ENCODE data around the gene FAM72D.
"Not testable (repeated sequence)": the region's sequence is repeated elsewhere in the genome, so short reads cannot be mapped to it uniquely, and the experiment has no call there.

Gene FAM72D

DNA sequence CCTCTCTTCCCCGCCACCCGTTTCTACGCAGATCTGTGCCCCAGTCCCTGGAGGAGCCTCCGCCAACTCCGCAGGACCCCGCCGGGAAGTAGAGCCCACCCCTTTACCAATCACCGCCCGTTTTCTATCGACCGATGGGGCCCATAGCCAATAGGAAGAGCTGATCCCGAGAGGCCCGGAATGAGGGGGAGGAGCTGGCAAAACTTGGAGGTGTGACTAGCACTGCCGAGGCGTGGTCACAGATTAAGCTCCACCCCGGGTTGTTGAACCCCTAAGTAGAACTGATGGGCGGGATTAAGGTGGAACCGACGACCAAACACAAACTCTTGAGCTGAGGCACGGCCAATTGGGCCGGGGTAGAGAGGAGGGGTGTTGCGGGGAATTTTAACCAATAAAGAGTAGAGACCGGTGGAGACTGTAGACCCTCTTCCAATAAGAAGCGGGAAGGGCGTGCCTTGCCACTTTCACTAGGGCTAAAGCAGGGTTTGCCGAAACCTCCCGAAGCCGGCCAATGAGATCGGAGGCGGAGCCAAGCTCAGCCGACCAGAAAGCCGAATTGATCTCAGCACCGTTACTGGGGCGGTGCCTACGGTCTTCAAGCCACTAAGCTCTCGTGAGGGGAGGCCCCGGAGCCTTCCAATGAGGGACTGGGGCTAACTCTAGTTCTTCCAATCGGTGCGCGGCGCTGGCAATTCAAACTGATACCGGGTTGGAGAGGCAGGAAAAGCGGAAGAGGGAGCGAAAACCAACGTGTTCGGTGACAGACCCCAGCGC, at the start of gene FAM72D, which contains the start of gene SRGAP2B:
TSS of gene FAM72D (plus strand) at position 691 of the 774 bp plus-strand sequence. CDS start 874 bp downstream, outside the sequence.
TSS of gene SRGAP2B (minus strand) at position 45 of the 774 bp plus-strand sequence. CDS start 2,427 bp downstream, outside the sequence.
- not testable (repeated sequence) for DNase-seq

DNA sequence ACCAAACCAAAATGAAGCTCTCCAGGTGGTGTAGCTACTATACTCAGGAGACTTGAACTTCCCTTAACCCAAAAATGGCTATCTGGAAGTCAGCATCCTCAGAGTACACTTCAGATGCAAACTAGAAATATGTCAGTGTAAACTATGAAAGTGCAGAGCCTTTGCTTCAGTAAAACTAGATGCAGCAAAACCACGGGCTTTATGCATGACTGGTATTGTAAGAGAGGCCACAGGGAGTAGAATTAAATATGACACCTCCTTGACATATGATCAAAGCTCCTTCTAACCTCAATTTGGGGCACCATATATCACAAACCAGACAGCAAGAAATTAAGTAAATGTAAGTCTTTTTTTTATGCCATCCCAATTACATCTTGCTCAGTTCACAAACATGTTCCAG, 48.2 kb upstream of the FAM72D start:
- not testable (repeated sequence) for DNase-seq

DNA sequence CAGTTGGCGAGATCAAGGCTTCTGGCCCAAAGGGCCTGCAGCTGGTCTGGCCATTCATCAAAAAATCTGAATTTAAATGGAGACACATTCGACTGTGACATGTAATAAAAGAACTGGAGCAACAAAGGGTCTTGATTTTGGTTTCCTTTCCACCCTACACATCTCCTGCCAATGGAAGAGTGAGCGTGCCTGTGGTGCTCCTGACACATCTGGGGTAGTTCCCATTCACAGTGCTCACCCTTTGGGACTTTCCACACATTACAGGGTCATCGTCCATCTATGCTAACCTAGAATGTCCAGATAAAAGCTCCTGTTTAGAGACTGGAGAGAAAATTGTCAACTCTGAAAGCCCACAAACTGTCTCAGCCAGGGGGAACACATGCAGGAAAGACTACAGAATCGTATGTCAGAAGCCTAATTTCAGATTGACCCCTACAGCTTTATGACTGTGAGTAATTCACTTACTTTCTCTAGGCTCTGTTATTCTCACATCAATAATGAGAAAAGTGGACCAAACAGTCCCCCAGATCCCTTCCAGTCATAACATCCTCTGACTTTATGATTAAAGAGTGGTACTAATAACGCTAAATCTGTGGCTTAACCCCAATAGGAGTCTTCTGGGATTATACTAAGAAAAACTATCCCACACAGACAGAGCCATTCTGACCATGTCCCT, 47.5 kb upstream of the FAM72D start:
- not testable (repeated sequence) for DNase-seq

DNA sequence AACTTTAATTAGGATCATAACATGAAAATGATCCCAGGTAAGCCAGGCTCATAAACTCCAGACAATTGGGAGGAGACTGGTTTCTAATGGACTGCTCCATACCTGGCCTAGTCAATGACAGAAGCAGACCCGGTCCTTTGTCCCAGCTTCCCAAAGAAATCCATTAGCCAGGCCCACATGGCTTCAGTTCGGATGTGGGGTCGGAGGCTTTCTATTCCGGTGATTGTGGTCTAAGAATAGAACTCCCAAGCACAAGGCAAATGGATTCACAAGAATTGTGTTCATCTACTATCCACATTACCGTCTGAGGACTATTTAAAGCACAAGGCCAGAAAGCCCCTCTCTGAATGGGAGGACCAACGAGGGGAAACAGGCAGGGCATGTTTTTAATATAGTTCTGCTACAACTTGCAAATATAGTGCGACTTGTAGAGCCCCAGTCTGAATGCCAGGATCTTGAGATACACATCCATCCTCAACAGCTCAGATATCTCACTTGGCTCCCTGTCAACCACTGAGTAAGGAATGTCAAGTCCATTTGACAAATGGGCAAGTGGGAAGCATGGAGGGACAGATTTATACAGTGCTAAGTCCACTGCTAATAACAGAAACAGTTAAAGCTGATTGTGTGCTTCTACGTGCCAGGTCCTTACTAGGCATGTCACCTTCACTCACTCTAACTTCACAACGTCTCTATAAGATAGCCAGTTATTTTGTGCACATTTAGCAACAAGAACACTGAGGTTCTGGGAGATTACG, 43.6 kb upstream of the FAM72D start:
- not testable (repeated sequence) for DNase-seq

DNA sequence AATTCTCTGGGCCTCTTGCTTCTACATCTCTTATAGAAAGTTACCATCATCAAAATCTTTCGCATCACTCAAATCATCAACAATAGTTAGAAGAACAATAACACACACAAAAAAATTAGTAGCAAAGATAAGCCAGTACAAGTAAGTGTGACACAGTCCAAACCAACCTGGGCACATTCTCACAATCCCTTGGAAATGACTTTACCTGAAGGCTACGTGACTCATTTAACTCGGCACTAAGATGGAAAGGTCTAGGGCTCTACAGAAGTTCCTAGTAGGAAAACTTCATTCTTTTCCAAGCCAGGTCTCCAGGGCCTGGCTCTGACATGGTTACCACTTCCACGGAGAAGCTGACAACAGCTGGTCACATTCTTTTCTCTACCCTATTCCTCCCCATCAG, 42.3 kb upstream of the FAM72D start:
- DNase-seq, result not testable (repeated sequence)

DNA sequence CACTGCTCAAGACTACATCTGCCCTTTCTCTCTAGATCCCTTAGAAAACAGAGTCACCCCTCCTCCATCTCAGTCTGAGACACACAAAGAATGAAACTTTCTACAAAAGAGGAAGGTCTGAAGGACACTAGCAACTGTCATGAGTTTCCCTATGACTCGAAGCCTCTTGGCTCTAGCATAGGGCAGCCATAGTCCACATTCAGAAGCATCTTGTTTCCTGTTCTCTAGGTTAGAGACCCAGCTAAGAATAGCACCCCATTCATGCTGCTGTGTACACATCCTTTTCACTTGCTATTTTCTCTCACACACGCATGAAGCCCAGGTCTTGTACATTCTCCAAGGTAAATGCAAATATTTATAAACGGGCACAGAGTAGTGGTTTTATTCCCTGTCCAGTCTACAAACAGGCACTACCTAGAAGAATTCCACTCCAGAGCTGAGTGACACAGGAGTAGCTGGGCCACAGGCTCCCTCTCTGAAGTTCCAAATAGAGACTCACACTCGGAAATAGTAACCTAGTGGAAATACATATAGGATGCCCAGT, 40.5 kb upstream of the FAM72D start:
- not testable (repeated sequence) for DNase-seq

DNA sequence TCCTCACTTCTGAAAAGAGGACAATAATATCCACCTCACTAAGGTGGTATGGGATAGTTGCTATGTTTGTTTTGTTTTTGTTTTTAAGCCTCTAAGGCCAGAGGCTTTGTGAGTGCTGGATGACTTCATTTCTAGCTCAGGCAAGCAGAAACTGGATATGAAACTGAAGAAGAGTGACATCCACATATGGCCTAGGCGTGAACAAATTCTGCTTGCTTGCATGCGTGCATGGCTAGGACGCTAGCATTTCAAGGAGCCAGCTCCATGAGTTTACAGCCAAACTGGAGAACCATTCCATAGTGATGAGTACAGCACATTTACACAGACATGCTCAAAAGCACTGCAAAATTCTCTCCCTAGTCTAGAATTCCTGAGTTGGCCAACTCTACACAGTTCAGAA, 37.6 kb upstream of the FAM72D start:
- not testable (repeated sequence) for DNase-seq

DNA sequence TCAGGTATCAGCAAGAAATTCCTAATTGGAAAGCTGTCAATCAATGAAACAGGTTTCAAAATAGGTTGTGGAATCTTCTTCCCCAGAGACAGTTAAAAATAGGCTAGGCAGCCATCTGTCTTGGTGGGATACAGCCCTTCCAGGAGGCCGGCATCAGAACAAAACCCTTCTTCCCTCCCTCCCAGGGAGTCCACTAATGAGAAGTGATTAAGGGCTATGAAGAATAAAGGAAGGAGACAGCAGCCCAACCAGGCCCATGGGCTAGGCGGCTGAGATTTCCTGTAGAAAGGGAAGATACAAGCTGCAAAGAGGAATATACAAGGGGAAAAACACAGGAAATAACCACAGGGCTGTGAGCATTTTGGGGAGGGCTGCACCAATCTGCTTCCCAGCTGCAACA, 32.5 kb upstream of the FAM72D start:
- not testable (repeated sequence) for DNase-seq

DNA sequence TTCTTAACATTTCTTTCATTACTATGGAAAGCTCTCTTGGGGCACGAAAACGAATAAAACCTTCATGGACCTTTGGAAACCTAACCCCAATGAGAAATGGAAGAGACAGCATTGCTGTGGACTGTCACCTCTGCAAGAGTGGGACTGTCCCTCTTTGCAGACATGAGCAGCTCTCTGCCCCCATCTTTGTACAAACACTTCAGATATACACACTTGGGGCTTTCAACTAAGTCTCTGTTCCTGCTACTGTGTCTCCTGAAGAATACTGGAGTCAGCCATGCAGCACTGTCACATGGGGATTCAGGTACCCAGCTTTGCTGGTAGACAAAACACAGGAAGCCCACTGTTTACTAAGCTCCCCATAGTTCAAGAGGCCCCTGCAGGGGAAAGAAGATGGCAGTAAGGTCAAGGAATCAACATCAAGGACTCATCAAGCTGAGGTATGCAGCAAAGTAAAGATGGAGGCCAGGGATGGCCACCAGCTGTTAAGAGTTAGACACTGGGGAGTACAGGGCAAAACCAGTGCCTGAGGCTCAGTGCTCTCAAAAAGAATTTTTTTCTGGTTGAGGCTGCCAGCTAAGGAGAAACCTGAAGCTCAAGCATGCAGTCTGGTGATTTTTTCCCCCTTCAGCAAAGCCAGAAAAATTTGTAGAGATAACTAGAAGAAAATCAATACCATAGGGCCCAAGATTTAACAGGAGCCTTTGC, 31.7 kb upstream of the FAM72D start:
- not testable (repeated sequence) for DNase-seq

DNA sequence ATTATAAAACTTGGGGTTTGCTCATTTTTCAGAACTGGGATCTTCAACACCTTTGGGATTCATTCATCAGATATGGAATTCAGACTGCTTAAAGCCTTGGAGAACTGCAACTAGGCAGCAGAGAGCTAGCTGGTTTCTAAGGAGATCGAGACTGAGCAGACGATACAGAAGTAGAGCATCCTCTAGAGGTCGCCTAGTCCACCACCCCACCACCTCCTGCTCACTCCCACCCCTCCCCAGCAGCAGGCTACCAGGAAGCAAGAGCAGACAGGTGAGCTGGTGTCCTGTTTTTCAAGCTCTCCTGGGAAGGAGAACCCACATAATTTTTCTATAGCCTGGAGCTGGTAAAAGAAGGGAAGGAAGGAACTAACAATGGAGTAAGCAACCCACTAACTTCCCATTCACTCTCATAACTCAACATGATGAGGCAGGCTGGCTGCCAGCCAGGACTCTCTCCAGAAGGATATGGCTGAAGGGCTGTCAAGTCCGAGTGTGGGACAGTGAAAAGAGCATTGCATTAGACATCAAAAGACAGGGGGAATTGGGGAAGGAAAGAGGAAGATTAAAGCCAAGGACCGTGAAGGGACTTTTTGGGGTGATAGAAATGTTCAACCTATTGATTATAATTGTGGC, 30.5 kb upstream of the FAM72D start:
- DNase-seq, result not testable (repeated sequence)

DNA sequence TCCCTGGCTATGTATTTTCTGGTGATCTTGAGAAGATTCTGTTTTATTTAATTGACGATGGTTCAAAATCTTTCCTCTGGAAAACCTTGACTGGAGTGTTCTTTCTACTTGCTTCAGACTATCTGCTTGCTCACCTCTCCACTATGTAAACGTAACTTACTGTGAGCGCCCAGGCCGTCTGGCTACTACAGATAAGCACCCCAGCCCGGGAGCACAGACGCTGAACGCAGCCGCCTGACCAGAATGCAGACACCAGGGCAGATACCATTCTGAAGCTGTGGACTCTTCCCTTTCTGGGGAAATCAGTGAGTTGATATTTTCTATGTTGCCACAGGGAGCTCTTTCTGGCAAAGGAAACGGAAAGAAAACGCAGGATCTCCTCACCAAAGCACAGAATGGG, 29.3 kb upstream of the FAM72D start:
- not testable (repeated sequence) for DNase-seq

DNA sequence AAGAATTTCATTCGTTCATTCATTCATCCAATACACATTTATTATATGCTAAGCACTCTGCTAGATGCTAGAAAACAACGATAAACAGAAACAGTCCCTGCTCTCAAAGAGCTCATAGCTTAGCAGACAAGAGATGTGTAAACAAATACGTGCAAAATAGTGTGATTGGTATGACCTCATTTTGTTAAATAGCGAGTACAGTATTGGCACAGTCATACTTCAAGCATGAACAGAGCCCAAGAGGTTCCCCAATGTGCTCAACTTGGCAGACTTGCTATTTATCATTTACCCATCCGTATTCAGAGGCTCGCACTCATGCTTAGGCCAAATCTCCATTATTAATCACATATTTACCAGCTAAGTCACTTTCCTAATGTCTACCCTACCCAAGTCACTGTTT, 24.2 kb upstream of the FAM72D start:
- not testable (repeated sequence) for DNase-seq

DNA sequence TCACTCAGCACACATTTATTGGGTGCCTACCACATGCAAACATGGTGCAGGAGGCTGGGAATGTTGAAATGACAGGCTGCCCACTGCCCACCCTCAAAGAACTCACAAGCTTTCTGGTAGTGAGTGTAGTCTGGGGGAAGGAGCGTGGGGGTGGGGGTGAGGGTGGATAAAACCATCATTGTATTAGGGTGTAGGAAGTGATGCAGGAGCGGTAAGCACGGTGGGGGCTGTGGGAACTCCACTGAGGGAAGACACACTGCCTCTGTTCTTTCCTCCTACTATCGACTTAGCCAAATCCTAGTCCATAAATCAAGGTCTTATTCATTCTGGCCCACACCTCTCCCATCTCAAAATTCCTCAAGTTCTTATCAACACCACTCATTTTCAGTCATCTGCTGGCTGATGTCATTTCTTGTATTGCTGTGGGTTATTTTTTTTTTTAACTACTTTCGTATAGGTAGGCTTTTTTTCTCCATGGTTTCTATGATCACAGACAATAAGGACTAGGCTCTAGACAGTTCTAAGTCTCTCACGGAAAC, 21.7 kb upstream of the FAM72D start:
- DNase-seq, result not testable (repeated sequence)

DNA sequence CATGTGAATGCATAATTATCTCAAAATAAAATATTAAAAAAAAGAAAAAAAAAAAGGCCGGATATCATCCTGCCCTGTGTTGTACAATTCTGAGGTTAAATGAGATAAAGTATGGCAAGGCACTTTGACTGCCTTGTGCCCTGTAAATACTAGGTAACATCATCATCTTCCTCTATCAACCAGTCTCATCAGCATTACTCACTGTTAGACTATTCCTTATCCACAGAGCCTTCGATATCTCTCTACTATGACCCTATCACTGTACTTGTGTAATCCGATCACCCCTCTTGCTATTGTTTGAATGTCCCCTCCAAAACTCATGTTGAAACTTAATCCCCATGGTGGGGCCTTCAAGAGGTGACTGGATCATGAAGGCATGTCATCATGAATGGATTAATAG, 18.9 kb upstream of the FAM72D start:
- DNase-seq, result not testable (repeated sequence)

DNA sequence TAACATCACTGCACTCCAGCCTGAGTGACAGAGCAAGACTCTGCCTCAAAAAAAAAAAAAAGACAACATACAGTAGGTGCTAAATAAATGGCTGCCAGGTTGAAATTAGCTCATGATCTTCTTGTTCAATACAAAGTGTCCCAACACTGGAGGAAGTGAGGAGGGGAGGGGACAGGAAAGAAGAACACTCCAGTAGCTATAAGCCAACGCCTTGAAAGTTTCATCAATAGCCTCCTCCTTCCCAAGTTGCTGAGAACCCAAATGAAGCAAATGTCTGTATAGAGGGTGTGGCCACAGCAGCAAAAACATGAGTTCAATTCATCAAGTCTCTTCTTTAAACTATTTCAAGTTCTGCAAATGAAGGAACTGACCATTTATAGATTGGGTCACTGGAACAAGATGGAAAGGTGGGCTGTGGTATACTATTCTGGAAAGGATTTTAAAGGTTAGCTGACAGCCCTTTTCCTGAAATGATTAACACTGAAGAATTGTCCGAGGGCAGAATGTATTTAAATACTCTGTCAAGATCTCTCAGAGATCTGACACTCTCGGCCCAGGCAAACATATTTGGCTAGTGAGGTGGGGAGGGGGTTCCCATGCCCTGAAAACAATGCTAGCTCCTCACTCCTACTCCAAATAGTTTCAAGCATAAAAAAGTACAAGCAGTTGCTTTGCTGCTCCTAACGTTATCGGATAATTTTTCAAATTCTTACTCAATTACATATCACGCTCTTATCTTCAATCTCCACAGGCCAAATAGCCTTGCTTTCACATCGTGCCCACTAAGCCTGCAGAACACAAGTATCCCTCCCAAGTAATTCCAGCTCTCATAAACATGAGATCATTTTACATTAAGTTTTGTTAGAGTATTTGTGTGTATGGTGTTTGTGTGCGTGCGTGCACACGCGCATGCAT, 17.6 kb upstream of the FAM72D start:
- DNase-seq, result not testable (repeated sequence)

DNA sequence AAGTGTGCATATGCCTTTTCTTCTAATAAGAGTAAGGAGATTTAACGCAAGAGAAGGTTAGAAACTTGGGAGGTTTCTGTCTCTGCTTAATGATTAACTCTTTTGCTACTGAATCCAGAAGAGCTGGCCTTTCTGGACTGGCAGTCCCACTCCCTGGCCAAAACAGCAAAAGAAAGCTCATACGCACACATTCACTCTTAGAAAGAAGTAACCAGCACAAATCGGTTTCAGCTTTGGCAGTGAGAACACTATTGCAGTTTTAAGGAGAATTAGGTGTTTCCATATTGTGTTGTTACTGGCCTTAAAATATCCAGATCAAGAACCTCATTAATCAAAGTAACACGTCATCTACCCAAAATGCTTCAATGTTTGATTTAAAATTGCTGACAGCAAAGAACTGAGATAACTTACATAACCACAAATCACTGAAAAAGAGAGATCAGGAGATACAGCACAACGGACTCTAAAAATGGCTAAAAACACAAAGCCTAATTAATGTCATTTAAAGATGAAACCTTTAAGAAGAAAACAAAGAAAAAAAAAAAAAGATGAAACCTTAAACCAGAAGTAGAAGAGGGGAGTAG, 16.9 kb upstream of the FAM72D start:
- DNase-seq, result not testable (repeated sequence)

DNA sequence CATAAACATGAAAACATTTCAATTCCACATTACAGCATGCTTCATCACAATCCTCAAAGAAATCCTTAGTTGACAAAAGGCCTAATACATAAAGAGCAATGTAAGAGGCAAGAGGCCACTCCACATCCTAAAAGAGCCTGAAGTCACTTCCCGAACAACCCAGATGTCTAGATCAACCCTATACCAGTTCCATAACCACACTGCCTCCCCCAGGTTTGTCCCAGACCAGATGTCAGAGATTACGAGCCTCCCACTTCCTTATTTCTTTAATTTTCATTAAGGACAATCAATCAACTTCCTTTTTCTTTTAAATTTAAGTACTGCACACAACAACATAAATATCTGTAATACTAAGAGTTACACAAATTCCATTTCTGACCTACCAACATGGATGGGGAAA, 16.0 kb upstream of the FAM72D start:
- DNase-seq, result not testable (repeated sequence)

DNA sequence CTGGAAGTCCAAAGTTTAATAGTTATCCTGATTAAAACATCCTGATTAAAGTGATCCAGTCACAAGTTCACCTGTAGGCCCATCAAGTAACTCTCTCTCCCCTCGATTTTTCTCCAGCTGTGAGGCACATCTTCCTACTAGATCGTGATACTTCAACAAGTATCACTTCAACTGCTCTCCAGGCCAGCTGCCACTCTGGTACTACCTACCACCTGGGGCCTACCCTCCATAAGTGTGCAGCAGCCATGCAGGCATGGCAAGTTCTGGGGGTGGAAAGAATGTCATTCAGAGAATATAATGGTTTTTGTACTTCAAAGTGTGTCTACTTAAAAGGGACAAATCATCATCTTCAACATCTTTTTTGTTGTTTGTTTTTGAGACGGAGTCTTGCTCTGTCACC, 15.6 kb upstream of the FAM72D start:
- not testable (repeated sequence) for DNase-seq

DNA sequence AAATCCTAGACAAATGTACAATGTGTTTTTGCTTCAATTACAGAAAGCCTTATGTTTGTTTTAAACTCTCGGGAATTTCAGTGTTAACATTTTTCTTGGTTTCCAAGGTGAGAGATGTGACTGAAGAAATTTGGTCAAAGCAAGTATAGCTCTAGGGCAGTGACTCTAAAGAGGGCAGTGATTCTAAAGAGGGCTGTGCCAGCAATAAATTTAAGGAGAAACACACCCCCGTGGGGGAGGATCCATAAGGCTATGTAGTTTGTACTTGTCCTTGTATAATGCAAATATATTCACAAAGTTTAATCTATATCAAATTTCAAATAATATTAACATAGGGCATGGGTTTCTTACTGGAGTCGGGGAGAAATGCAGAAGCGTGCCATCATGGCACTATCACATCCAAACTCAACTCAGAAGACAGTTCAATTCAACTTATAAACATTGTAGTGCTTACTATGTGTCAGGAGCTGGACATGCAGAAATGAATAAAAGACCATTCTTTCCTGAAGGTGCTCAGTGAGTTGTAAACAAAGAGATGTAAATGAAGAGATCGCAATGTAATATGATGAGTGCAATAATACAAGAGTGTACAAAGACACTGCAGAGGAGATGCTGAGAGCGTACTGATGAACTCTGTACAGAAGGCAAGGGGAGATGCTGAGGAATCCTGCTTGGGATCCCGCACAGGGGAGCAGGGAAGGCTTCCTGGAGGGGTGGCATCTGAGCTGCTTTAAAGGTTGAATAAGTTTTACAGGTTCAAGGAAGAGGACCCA, 13.1 kb upstream of the FAM72D start:
- not testable (repeated sequence) for DNase-seq
